GM18858 (cell line): ENCODE data around the gene KMT2A.
"Not testable (repeated sequence)": the region's sequence is repeated elsewhere in the genome, so short reads cannot be mapped to it uniquely, and the experiment has no call there.

ENCODE experiments used
- ATAC-seq: cut with Tn5 transposase; IDR thresholded peaks from one replicate; pipeline ENCODE4 v1.9.1; 2021; ENCODE audit not compliant: unreplicated experiment

The KMT2A gene

GRCh38 chr11:118435893-118436624, at the start of gene KMT2A:
Gene KMT2A (plus strand): TSS chr11:118436492. CDS start chr11:118436513, 21 bp downstream.
- no peak for ATAC-seq

DNA sequence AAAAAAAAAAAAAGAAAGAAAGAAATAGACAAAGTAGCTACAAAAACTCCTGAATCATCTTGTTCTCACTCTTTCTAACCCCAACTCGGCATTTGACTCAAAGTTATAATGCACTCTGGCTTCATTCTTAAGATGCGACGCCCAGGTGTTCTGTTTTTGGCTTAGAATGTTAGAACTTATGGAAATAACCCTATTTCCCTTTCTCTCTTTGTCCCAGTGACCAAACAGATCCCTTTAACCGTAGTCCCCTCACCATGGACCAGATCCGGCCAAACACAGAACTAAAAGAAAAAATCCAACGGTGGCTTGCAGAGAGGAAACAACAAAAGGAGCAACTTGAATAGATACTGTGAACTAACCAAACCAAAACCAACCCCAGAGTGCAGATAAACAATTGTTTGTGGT, 40.2 kb upstream of the KMT2A start:
- no peak for ATAC-seq

GRCh38 chr11:118397448-118397847, 38.8 kb upstream of the KMT2A start:
- no peak for ATAC-seq

GRCh38 chr11:118398791-118399559, 37.3 kb upstream of the KMT2A start:
- ATAC-seq = no peak

DNA sequence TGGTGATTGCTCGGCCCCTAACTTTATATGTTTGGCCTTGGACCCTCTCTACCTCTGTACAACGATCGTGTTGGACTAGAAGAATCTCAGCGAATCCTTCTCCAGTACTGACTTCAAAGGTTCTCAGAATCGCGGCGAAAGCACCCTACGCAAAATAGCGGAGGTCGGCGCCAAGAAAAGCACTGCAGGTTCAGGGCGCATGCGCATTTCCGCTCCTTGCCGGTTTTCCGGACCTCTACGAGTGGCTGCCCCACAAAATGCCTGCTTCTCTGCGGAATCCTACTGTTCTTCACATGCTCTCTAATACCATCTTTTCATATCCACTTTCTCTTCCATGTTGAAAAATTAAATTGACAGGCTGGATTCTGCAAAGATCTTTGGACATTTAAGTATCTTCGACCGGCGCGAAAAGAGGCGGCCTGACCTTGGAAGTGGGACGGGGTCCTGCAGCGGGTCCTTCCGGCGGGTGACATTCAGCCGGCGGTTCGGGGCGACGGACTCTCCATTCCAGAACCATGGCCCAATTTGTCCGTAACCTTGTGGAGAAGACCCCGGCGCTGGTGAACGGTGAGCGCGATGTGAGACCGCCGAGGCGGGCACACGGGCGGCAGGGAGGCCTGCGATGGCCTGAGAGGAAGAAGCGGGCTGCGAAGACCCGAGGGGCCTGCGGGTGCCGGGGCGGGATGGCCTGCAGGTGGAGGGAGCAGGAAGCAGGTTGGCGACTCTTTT, 35.0 kb upstream of the KMT2A start, which contains the start of gene ATP5MG:
ATP5MG (plus strand) TSS at position 456 of the 729 bp plus-strand sequence; CDS start at position 516, 60 bp downstream.
- no peak for ATAC-seq

- ATAC-seq = no peak
Observed at GRCh38 chr11:118401880-118402590, 34.3 kb upstream of the KMT2A start.

GRCh38 chr11:118402594-118402993, 33.7 kb upstream of the KMT2A start:
- ATAC-seq = not testable (repeated sequence)

- no peak for ATAC-seq
Observed at GRCh38 chr11:118406599-118407166, 29.6 kb upstream of the KMT2A start.

DNA sequence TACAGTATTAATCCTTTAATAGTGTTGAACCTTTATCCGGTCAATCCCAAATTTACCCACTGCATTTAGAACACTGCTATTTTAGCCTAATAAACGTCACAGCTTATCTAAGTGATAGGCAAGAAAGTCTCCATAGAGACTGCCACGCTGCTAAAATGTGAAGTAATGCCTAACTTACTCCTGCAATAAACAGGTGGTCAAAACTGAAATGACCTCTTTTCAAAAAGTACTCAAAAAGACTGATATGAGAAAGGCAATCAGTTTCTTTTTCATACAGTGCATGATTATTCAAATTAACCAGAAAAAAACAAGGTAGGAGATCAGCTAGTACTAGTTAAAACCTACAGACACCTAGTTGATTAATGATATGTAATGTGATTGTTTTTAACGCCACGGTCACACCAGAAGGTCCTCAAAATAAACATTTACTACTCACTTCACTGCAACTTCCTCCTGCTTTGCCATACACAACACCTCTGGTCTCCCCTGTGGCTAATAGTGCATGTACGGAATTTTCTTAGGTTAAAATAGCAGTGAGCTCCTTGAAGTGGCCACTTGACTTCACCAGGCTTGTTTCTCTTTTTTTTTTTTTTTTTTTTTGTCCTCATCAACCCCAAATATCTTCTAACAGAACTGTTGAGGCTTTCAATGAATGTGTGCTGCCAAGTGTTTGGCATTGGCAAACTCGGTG, 26.1 kb upstream of the KMT2A start:
- no peak for ATAC-seq

- no peak for ATAC-seq
Observed at GRCh38 chr11:118411530-118411929, 24.8 kb upstream of the KMT2A start.

- ATAC-seq = no peak
Observed at GRCh38 chr11:118412921-118413320, 23.4 kb upstream of the KMT2A start.

DNA sequence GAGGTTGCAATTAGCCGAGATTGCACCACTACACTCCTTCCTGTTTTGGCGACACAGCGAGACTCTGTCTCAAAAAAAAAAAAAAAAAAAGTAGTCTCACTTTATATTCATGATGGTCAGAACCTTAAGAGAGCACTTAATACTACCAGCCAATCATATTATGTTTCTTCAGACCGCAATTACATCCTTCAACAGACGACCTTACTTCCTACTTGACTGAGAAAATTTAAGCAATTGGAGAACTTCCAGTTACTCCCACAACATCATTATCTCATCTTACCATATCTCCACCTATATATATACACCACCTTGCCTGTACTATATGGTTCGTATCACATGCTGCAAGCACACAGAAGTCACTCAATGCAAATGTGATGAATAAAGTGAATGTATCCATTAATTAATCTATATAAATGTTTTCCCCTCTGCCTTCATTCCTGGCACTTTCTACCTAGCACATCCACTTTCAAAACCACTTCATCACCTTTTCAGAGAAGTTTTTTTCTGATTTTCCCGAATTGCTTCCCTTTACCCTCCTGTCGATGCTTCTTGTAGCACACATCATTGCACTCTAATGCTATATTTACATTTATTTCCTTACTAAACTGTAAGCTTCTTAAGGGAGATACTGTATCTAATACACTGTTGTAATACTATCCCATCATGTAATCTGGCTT, 21.1 kb upstream of the KMT2A start:
- ATAC-seq = no peak

GRCh38 chr11:118415739-118416068, 20.6 kb upstream of the KMT2A start:
- ATAC-seq = no peak

- not testable (repeated sequence) for ATAC-seq
Observed at GRCh38 chr11:118416900-118417299, 19.4 kb upstream of the KMT2A start.

DNA sequence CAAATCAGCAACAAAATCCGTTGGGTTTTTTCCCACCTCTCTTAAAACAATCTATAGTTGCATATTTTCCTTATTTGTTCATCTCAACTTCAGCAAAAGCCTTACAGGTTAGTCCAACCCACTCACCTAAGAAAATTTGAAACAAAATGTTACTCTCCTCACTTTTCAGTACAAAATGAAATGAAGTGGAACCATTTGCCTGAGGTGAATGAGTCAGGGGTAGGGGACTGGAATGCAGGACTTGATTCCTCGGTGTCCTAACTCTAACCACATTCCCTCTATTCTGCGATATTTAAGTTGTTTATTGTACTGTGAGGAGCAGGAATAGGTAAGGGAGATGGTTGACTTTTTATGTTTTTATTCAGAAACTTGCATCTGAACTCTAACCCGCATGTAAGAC, 18.5 kb upstream of the KMT2A start:
- no peak for ATAC-seq

GRCh38 chr11:118418766-118419165, 17.5 kb upstream of the KMT2A start:
- no peak for ATAC-seq

- ATAC-seq = no peak
Observed at GRCh38 chr11:118427707-118428106, 8.6 kb upstream of the KMT2A start.

DNA sequence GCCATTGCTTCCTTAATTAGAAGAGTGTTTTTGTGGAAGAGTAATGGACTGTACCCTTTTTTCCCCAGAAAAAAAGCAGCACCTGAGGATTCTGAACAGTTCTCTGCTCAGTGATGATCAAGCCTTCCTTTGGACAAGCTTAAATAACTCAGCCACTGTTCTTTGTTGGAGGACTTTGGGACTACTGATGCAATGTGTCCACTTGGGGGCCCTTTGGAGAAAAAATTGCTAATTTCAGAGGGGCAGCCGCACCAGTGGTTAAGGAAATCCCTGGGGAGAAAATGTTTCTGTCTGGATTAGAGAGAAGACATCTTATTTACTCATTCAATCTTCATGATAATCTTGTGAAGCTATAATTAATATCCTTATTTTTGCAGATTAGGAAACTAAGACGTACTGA, 5.3 kb upstream of the KMT2A start:
- ATAC-seq = no peak

GRCh38 chr11:118434123-118434552, 2.2 kb upstream of the KMT2A start:
- ATAC-seq = no peak
